GM19397 (cell line): Measurements from ENCODE around the gene DRG2.

Experiments used
- ATAC-seq: cut with Tn5 transposase; IDR thresholded peaks from one replicate; pipeline ENCODE4 v1.9.1; 2021; ENCODE audit warnings: mild to moderate bottlenecking, moderate library complexity; ENCODE audit not compliant: unreplicated experiment

DRG2 gene

DNA sequence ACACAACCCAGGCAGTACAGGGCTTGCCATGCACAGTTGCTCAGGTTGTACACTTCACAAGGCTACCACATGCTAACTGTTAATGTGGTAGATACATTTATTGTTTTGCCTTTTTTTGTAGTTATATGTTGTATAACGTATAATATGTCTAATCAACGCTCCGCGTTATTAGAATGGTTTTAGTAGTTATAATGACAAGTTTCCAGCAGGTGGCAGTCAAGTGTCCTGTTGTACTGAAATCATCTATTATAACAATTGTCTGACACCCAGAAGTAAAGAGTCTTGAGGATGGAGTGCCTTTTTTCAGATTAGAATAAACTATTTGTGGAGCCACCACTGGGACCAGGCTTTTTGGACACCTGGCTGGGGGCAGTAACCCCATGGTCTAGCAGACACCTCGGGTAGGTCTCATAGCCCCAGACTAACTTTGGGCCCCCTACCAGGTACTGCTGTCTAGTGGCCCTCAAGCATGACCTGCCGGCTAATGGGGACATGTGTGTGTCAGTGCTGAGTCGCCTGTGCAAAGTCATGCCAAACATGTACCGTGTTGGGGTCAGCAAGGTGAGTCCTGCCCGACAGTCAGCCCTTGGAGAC lies 53.6 kb downstream of the DRG2 start:
- ATAC-seq: no peak

DNA sequence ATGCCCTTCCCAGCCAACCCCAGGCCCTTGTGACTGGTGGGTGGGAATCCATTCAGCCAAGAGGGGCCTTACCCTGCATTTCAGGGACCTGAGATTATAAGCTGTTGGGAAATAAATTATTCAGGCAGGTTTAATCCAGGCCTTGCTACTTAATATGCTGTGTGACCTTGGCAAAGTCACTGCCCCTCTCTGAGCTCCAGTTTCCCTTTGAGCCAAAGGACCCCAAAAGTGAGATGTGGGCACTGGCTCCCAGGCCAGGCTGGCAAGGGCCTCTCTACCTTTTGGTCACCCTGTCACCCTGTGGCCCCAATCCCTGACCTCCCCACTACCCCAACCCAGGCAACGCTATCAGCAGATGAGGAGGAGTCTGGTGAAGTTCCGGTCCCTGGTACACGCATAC lies 54.7 kb downstream of the DRG2 start:
- no peak for ATAC-seq

- no peak for ATAC-seq
These were observed 55.5 kb downstream of the DRG2 start for GRCh38 chr17:18143044-18143936.

DNA sequence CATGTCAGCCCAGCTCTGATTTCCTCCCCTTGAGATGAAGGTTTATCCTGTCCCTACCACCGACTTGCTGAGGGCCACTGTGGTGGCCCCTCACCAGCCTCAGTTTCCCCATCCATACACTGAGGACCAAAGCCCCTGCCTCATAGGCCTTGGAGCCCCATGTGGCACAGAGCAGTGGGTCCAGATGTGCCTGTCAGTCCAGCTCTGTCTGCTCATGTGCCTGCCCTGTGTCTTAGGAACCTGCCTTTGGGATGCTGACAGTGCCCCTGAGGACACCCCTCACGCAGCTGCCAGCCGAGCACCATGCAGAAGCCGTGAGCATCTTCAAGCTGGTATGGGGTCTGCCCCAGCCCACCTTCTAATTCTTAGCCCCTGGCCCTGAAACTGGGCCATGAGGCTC lies 56.5 kb downstream of the DRG2 start:
- no peak for ATAC-seq

DNA sequence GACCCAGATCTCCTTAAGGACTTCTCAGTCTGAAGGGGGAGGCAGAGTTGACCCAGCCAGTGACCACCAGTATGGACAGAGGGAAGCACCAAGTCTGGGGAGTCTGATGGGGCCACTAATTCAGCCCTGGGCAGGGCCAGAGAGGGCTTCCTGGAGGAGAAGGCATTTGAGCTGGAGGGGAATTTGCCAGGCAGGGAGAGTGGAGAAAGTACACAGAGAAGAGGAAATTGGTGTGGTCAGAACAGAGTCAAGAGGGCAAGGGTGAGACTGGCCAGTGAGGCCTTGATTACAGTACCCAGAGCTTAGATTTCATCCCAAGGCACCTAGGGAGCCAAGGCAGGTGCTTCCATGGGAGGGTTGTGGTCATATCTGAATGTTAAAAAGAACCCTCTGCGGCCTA lies 57.1 kb downstream of the DRG2 start:
- no peak for ATAC-seq

DNA sequence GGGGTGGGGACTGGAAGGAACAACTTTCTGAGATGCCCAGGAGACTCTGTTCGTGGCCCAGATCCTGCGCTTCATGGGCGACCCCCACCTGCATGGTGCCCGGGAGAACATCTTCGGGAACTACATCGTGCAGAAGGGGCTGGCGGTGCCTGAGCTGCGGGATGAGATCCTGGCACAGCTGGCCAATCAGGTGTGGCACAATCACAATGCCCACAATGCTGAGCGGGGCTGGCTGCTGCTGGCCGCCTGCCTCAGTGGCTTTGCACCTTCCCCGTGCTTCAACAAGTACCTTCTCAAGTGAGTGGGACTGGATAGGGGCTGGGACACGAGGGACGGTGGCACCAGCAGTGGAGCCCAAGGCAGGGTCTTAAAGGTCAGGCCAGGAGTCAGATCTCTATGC lies 58.1 kb downstream of the DRG2 start:
- ATAC-seq: no peak

DNA sequence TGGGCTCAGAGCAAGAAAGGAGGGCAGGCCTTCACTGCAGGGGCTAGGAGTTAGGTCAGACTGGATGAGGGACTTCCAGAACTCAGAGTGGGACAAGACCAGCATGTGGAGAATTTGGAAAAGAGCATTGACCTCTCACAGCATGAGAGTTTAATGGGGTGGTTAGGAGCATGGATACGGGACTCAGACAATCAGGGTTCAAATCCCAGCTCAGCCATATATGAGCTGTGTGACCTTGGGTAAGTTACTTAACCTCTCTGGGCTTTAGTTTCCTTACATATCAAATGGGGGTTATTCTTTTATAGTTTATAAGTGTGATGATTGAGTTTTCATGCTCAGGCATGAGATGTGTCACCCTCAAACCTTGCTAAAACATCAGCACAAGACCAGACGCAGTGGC lies 58.5 kb downstream of the DRG2 start:
- ATAC-seq: no peak

DNA sequence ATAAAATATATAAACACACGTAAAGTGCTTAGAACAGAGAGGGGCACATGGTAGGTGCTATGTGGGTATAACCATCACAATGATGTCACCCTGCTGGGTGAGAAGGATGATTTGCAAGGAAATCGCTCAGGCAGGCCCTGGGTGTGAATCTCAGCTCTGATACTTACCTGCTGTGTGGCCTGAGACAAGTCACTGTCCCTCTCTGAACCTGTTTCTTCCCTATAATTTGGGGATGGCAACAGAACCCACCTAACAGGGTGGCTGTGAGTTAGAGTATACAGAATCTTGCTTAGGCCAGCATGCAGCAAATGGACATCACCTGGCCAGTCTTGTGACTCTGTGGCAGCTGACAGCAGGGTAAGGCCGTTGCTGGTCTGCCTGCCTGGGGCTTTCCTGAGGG lies 59.2 kb downstream of the DRG2 start:
- ATAC-seq: no peak

GRCh38 chr17:18148586-18148985 lies 60.8 kb downstream of the DRG2 start:
- no peak for ATAC-seq

DNA sequence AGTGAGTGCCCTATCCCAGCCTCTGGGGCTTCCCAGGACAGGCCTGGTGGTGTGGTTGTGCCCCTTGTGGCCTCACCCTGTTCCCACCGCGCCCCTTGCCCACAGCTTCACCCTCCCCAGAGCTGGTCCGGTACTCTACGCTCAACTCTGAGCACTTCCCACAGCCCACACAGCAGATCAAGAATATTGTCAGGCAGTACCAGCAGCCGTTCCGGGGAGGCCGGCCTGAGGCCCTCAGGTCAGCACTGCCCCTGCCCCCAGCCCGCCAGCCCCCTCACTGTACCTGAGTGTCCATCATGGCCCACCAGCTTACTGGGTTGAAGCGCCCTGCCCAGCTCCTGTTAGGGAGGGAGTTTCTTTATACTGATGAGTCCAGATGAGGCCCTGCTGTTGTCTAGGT lies 63.5 kb downstream of the DRG2 start:
- no peak for ATAC-seq

- no peak for ATAC-seq
These were observed 67.4 kb downstream of the DRG2 start for GRCh38 chr17:18155179-18155578.

- ATAC-seq: no peak
These were observed 68.6 kb downstream of the DRG2 start for GRCh38 chr17:18156171-18156975.

GRCh38 chr17:18156976-18157280 lies 69.2 kb downstream of the DRG2 start:
- ATAC-seq: no peak
